H1 (cell line): ENCODE results near the gene GGA2. TPM values are rescaled to one million over a fixed set of nuclear protein-coding genes. Genes with fewer than 3 reads are reported as not detected.

Experiments used
- CTCF ChIA-PET: fragments of 300-600 bp; sonication (Branson Sonifier 250); formaldehyde crosslinking; loops from one replicate; lab custom pipeline; 2021; ENCODE audit not compliant: partially characterized antibody; lab: Charles Lee
- POLR2A ChIA-PET: fragments of 300-600 bp; sonication (Branson Sonifier 250); formaldehyde crosslinking; loops from one replicate; lab custom pipeline; 2021; ENCODE audit warnings: inconsistent platforms; ENCODE audit not compliant: partially characterized antibody; lab: Charles Lee
- DNase-seq, 2 experiments: peaks; one replicate each; pipeline versions ENCODE4 v3.0.0 to v3.0.0-alpha.2; 2010 to 2022; ENCODE audit warnings: low spot score in 2 of 2, low read depth in 1 of 2, mixed read lengths in 1 of 2
- FAIRE-seq: peaks from 2 replicates; lab custom pipeline; 2011; peaks lifted over from hg19 to GRCh38; lab: Jason Lieb, UNC
- H2AFZ ChIP-seq: 2 replicates; pipeline ENCODE4 v1.8.1; 2012; ENCODE audit warnings: low read length, inconsistent platforms
- H2AK5ac ChIP-seq: 2 replicates; pipeline ENCODE4 v1.6.1; 2013; ENCODE audit warnings: low read depth, low read length
- H2BK120ac ChIP-seq: replicated peaks from 2 replicates; pipeline ENCODE3; 2013; ENCODE audit warnings: low read depth, low read length, inconsistent platforms
- H2BK12ac ChIP-seq: 2 replicates; pipeline ENCODE4 v1.6.1; 2013; ENCODE audit warnings: low read depth, low read length
- H2BK15ac ChIP-seq: 2 replicates; pipeline ENCODE4 v1.6.1; 2013; ENCODE audit warnings: low read length
- H2BK20ac ChIP-seq: 2 replicates; pipeline ENCODE4 v1.6.1; 2013; ENCODE audit warnings: low read length
- H2BK5ac ChIP-seq: 2 replicates; pipeline ENCODE4 v1.6.1; 2013; ENCODE audit warnings: low read depth, low read length
- H3K14ac ChIP-seq: 2 replicates; pipeline ENCODE4 v1.6.1; 2013; ENCODE audit warnings: inconsistent platforms; ENCODE audit not compliant: insufficient read length
- H3K18ac ChIP-seq: 2 replicates; pipeline ENCODE4 v1.6.1; 2013; ENCODE audit warnings: low read length; ENCODE audit errors: extremely low read depth
- H3K23ac ChIP-seq: 2 replicates; pipeline ENCODE4 v1.6.1; 2013; ENCODE audit warnings: inconsistent platforms; ENCODE audit not compliant: insufficient read length
- H3K23me2 ChIP-seq: 2 replicates; pipeline ENCODE4 v1.6.1; 2013; ENCODE audit warnings: low read depth, low read length
- H3K27ac ChIP-seq: 2 replicates; pipeline ENCODE4 v1.6.1; 2011; ENCODE audit warnings: low read depth, low read length, inconsistent platforms
- H3K27me3 ChIP-seq, 4 experiments: replicated peaks in 1 of 4; 1 replicate in 1 of 4; 2 replicates in 3 of 4; pipeline versions ENCODE4 v1.6.1 to v1.8.1; 2011 to 2013; ENCODE audit warnings: low read length in 3 of 4, mild to moderate bottlenecking in 3 of 4, inconsistent platforms in 2 of 4, mixed read lengths in 2 of 4, moderate library complexity in 1 of 4; ENCODE audit not compliant: control insufficient read depth in 3 of 4, insufficient read depth in 3 of 4; ENCODE audit errors: extremely low read depth in 1 of 4
- H3K36me3 ChIP-seq, 4 experiments: 2 replicates each; pipeline versions ENCODE4 v1.6.1 to v1.8.1; 2011 to 2013; ENCODE audit warnings: mild to moderate bottlenecking in 4 of 4, low read length in 3 of 4, moderate library complexity in 2 of 4, control low read depth in 1 of 4, inconsistent platforms in 1 of 4; ENCODE audit not compliant: insufficient read depth in 4 of 4, control insufficient read depth in 2 of 4
- H3K4ac ChIP-seq: replicated peaks from 2 replicates; pipeline ENCODE3; 2013; ENCODE audit warnings: low read length, low read depth, mixed read lengths, inconsistent platforms; ENCODE audit not compliant: insufficient read length
- H3K4me1 ChIP-seq, 4 experiments: replicated peaks in 1 of 4; 1 replicate in 1 of 4; 2 replicates in 3 of 4; pipeline versions ENCODE4 v1.6.1 to v1.8.1; 2011 to 2013; ENCODE audit warnings: low read length in 3 of 4, inconsistent platforms in 2 of 4, mixed read lengths in 1 of 4; ENCODE audit not compliant: insufficient read depth in 4 of 4, control insufficient read depth in 3 of 4
- H3K4me2 ChIP-seq, 2 experiments: 2 replicates each; pipeline versions ENCODE4 v1.6.1 to v1.8.1; 2011 to 2013; ENCODE audit warnings: low read depth in 2 of 2, low read length in 2 of 2, control low read depth in 1 of 2, inconsistent platforms in 1 of 2, mild to moderate bottlenecking in 1 of 2; ENCODE audit not compliant: insufficient read depth in 1 of 2
- H3K4me3 ChIP-seq, 4 experiments: fragments of 200-600, 300-600 bp in 1 of 4; sonication (generic), shearing (Covaris generic), sonication (Bioruptor Twin) in 1 of 4; 2 replicates each; pipeline versions ENCODE4 v1.5.1 to v1.8.1; 2011 to 2016; ENCODE audit warnings: low read length in 4 of 4, low read depth in 3 of 4, control low read depth in 2 of 4, inconsistent platforms in 2 of 4, mild to moderate bottlenecking in 2 of 4, mixed read lengths in 1 of 4, moderate library complexity in 1 of 4; ENCODE audit not compliant: insufficient read depth in 2 of 4; ENCODE audit errors: extremely low read depth in 1 of 4
- H3K56ac ChIP-seq: replicated peaks from 2 replicates; pipeline ENCODE3; 2013; ENCODE audit warnings: low read depth, mild to moderate bottlenecking, mixed read lengths, low read length, inconsistent platforms; ENCODE audit not compliant: insufficient read length
- H3K79me1 ChIP-seq: 2 replicates; pipeline ENCODE4 v1.6.1; 2013; ENCODE audit warnings: low read depth, low read length, control low read depth
- H3K79me2 ChIP-seq, 2 experiments: 2 replicates each; pipeline versions ENCODE4 v1.6.1 to v1.8.1; 2012 to 2013; ENCODE audit warnings: low read length in 2 of 2, mild to moderate bottlenecking in 2 of 2, inconsistent platforms in 1 of 2; ENCODE audit not compliant: insufficient read depth in 2 of 2, control insufficient read depth in 1 of 2
- H3K9ac ChIP-seq, 4 experiments: replicated peaks in 1 of 4; 1 replicate in 1 of 4; 2 replicates in 3 of 4; pipeline versions ENCODE4 v1.6.1 to v1.8.1; 2011 to 2013; ENCODE audit warnings: low read depth in 3 of 4, low read length in 3 of 4, control low read depth in 2 of 4, mild to moderate bottlenecking in 2 of 4, moderate library complexity in 2 of 4, inconsistent platforms in 1 of 4; ENCODE audit errors: extremely low read depth in 1 of 4
- H3K9me3 ChIP-seq, 2 experiments: 2 replicates each; pipeline versions ENCODE4 v1.6.1 to v1.8.1; 2012 to 2013; ENCODE audit warnings: mild to moderate bottlenecking in 2 of 2, moderate library complexity in 2 of 2, control low read depth in 1 of 2, inconsistent platforms in 1 of 2, low read depth in 1 of 2, low read length in 1 of 2, mixed read lengths in 1 of 2; ENCODE audit not compliant: insufficient read depth in 2 of 2
- H4K20me1 ChIP-seq, 2 experiments: replicated peaks in 1 of 2; 2 replicates each; pipeline versions ENCODE3 to v1.8.1; 2011 to 2013; ENCODE audit warnings: inconsistent platforms in 2 of 2, low read length in 2 of 2, mild to moderate bottlenecking in 1 of 2; ENCODE audit not compliant: insufficient read depth in 2 of 2, control insufficient read depth in 1 of 2
- H4K5ac ChIP-seq: 2 replicates; pipeline ENCODE4 v1.6.1; 2013; ENCODE audit warnings: low read length, low read depth, mixed read lengths, inconsistent platforms; ENCODE audit not compliant: insufficient read length
- H4K8ac ChIP-seq: 2 replicates; pipeline ENCODE4 v1.8.0; 2013; ENCODE audit warnings: mild to moderate bottlenecking, moderate library complexity, low read length, inconsistent platforms; ENCODE audit not compliant: insufficient read depth; ENCODE audit errors: extremely low read depth
- H4K91ac ChIP-seq: replicated peaks from 2 replicates; pipeline ENCODE3; 2013; ENCODE audit warnings: low read length, mixed read lengths, inconsistent platforms; ENCODE audit not compliant: insufficient read length
- BACH1 ChIP-seq: IDR thresholded peaks from 2 replicates; pipeline ENCODE4 v1.6.1; 2012; ENCODE audit warnings: low read length, improper control_type of control experiment
- CBX8 ChIP-seq: fragments of 300-800, 300-1000 bp; sonication (generic); IDR thresholded peaks from 2 replicates; pipeline ENCODE4 v1.7.1; 2016; ENCODE audit warnings: low read depth, low read length, borderline replicate concordance
- HDAC6 ChIP-seq: IDR thresholded peaks from one replicate; pipeline ENCODE4 v1.7.1; 2012; ENCODE audit warnings: low read depth, mild to moderate bottlenecking, inconsistent platforms, low read length, moderate library complexity
- JUND ChIP-seq: IDR thresholded peaks from 2 replicates; pipeline ENCODE4 v1.6.1; 2011; ENCODE audit warnings: mild to moderate bottlenecking, improper control_type of control experiment, low read length
- POLR2A ChIP-seq, 2 experiments: IDR thresholded peaks; 1 replicate in 1 of 2; 2 replicates in 1 of 2; pipeline ENCODE4 v1.6.1; 2011; ENCODE audit warnings: low read depth in 2 of 2, low read length in 2 of 2, mild to moderate bottlenecking in 2 of 2; ENCODE audit errors: control extremely low read depth in 1 of 2
- SIRT6 ChIP-seq: IDR thresholded peaks from one replicate; pipeline ENCODE4 v1.7.1; 2012; ENCODE audit warnings: low read length, inconsistent platforms
- SIX5 ChIP-seq: IDR thresholded peaks from 2 replicates; pipeline ENCODE4 v1.6.1; 2011; ENCODE audit warnings: mild to moderate bottlenecking, low read depth, low read length
- SP2 ChIP-seq: IDR thresholded peaks from 2 replicates; pipeline ENCODE4 v1.6.1; 2012; ENCODE audit warnings: mild to moderate bottlenecking, low read length, inconsistent platforms
- WGBS, 2 experiments: shearing (Covaris generic) in 1 of 2; methylation state at CpG; one replicate each; pipeline versions ENCODE4 v1.1.6 to v1.1.7; 2013 to 2015; ENCODE audit warnings: low lambda C conversion rate in 2 of 2, mixed read lengths in 2 of 2, inconsistent platforms in 1 of 2, low coverage in 1 of 2, missing lambda C conversion rate in 1 of 2; ENCODE audit not compliant: insufficient replicate concordance in 2 of 2, insufficient coverage in 1 of 2, insufficient read length in 1 of 2; ENCODE audit errors: extremely low coverage in 1 of 2, missing lambda C conversion rate in 1 of 2; 5-methylcytosine and 5-hydroxymethylcytosine counted together
- polyA plus RNA-seq, 7 experiments: library from polyadenylated mRNA; depleted of rRNA in 3 of 7; stranded (reverse) in 5 of 7; unstranded in 2 of 7; fragments of >200 nt in 5 of 7; fragments of 200-250 nt in 2 of 7; gene quantifications; 1 replicate in 5 of 7; 2 replicates in 1 of 7; 4 replicates in 1 of 7; pipeline versions ENCODE4 v1.2.1 to v1.2.3, GENCODE V29; 2011 to 2013; ENCODE audit warnings: missing spikeins in 2 of 7, mixed read lengths in 2 of 7
- total RNA-seq: library from RNA; stranded (reverse); fragmentation: NEBNext Ultra II Directional; extraction: Animal tissue kit (Norgen Biotek cat#: 25700); gene quantifications from 2 replicates; pipeline ENCODE4 v1.2.1, GENCODE V29; 2021
- TF ChIP-seq, protein P1 (sequence below), 3 experiments: IDR thresholded peaks; 1 replicate in 2 of 3; 2 replicates in 1 of 3; pipeline versions ENCODE4 v1.5.1 to v1.6.1; 2011; ENCODE audit warnings: low read length in 3 of 3, mild to moderate bottlenecking in 3 of 3, inconsistent platforms in 2 of 3, low read depth in 1 of 3, moderate library complexity in 1 of 3; ENCODE audit not compliant: insufficient read depth in 1 of 3; ENCODE audit errors: control extremely low read depth in 1 of 3
- TF ChIP-seq, protein P2 (sequence below): IDR thresholded peaks from 2 replicates; pipeline ENCODE4 v1.6.1; 2012; ENCODE audit warnings: inconsistent platforms

Gene GGA2
- total and polyA plus RNA-seq, 2 of the 8 experiments (the other 6 are each of a cell fraction or from before 2014, with no cell fraction given), result 65.8 to 114 TPM

DNA sequence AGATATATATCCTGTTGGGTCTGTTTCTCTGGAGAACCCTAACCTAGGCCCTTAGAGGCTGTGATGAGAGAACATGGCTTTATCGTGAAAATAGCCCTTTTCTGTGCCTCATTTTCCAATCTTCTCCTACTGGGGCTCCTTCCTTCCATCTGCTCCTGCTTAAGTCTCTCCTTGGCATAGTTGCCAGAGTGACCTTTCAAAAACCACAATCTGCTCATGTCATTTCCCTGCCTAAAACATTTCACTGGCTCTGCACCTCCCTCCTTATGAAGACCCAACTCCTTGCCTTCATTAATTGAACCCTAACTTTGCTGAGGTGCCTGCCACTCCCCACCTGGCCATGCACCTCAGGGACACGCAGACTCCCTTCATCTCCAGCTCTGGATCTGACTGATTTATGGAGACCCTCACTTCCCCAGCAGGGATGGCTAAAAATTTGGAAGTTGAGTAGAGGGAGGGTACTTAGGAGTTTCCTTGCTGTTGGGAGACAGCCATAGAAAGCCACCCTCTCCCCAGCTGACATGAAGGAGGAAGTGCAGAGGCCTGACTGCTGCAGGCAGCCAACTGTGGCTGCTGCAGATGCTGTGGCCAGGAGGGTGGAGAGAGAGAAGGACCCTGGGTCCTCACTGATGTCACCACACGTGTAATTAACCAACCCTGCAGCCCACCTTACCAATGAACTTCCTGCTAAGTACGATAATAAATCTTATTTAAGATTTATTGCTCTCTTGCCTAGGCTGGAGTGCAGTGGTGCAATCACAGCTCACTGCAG, 6.3 kb upstream of the GGA2 start:
- no peak for FAIRE-seq
- Histone ChIP-seq H3K4me2 (no peak overlapping the region), H3K9ac (no peak overlapping the region), H2BK120ac (no peak overlapping the region), H2AFZ (no peak overlapping the region), H2AK5ac (no peak overlapping the region), H2BK5ac (no peak overlapping the region), H2BK20ac (no peak overlapping the region), H3K4ac (no peak overlapping the region), H3K36me3 (peaks cover 2 to 16% (median 10%) of the 10 kb centered on the region in 4 experiments; a peak in 5 of 8 replicates), H3K9me3 (no peaks in the 10 kb centered on the region), H3K56ac (no peak overlapping the region), H2BK12ac (no peak overlapping the region), H3K27ac (no peak overlapping the region), H3K14ac (no peak overlapping the region), H3K23ac (no peak overlapping the region), H4K20me1 (peaks cover 0 to 1% of the 10 kb centered on the region in 2 experiments), H4K5ac (no peak overlapping the region), H3K27me3 (no peaks in the 10 kb centered on the region; a peak in 1 of 7 replicates), H4K91ac (no peak overlapping the region), H3K79me1 (no peaks in the 10 kb centered on the region), H3K4me1 (no peaks in the 10 kb centered on the region), H3K4me3 (no peak overlapping the region), H2BK15ac (no peak overlapping the region), H3K18ac (no peak overlapping the region), H4K8ac (no peak overlapping the region), H3K23me2 (no peaks in the 10 kb centered on the region), H3K79me2 (no peaks in the 10 kb centered on the region)
- 94% methylated on average over 4 of the region's 4 CpGs; no CpG with 5 or more reads in 1 of the 2 experiments for WGBS, 2 experiments
- ChIA-PET CTCF (interaction anchor here (0.8 kb wide), 1 partner anchor 454 kb away, joined by 3 read pairs; no protein-coding TSS in a partner anchor), POLR2A (interaction anchor here (1.2 to 3.3 kb wide), 2 partner anchors 16 to 41 kb away, joined by 3 to 7 read pairs; partner anchors contain the start of genes EARS2 and UBFD1)
- no peak for DNase-seq
- TF ChIP-seq, protein P1, sequence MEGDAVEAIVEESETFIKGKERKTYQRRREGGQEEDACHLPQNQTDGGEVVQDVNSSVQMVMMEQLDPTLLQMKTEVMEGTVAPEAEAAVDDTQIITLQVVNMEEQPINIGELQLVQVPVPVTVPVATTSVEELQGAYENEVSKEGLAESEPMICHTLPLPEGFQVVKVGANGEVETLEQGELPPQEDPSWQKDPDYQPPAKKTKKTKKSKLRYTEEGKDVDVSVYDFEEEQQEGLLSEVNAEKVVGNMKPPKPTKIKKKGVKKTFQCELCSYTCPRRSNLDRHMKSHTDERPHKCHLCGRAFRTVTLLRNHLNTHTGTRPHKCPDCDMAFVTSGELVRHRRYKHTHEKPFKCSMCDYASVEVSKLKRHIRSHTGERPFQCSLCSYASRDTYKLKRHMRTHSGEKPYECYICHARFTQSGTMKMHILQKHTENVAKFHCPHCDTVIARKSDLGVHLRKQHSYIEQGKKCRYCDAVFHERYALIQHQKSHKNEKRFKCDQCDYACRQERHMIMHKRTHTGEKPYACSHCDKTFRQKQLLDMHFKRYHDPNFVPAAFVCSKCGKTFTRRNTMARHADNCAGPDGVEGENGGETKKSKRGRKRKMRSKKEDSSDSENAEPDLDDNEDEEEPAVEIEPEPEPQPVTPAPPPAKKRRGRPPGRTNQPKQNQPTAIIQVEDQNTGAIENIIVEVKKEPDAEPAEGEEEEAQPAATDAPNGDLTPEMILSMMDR (IDR thresholded peaks at IDR 0.05; ENCODE audit: control extremely low read depth in 1 of 3, insufficient read depth in 1 of 3, low read depth in 1 of 3, low read length in 3 of 3), result no peak
- TF ChIP-seq SIRT6, result no peak
- no peak for TF ChIP-seq HDAC6
- no peak for TF ChIP-seq BACH1
- no peak for TF ChIP-seq SP2
- TF ChIP-seq SIX5, result no peak
- TF ChIP-seq POLR2A (IDR thresholded peaks at IDR 0.05; ENCODE audit: control extremely low read depth in 1 of 2, low read depth in 2 of 2, low read length in 2 of 2), result no peak
- no peak for TF ChIP-seq CBX8
- TF ChIP-seq JUND, result no peak
- TF ChIP-seq, protein P2, sequence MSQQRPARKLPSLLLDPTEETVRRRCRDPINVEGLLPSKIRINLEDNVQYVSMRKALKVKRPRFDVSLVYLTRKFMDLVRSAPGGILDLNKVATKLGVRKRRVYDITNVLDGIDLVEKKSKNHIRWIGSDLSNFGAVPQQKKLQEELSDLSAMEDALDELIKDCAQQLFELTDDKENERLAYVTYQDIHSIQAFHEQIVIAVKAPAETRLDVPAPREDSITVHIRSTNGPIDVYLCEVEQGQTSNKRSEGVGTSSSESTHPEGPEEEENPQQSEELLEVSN, result no peak
